HG03060 (cell line): ENCODE measurements around the gene ZNF121.
"Not testable (repeated sequence)": the region's sequence is repeated elsewhere in the genome, so short reads cannot be mapped to it uniquely, and the experiment has no call there.

ENCODE experiments used
- ATAC-seq: cut with Tn5 transposase; IDR thresholded peaks from one replicate; pipeline ENCODE4 v1.9.1; 2021; ENCODE audit warnings: low read depth, moderate number of reproducible peaks; ENCODE audit not compliant: unreplicated experiment

Gene ZNF121

GRCh38 chr19:9539201-9539600, 45.1 kb downstream of the ZNF121 start:
- ATAC-seq: not testable (repeated sequence)

- ATAC-seq: no peak
Observed at GRCh38 chr19:9538183-9539058, 45.9 kb downstream of the ZNF121 start, which contains the start of gene ZNF426. Gene ZNF426, minus strand, starts transcription at chr19:9538645. Its CDS starts 2,413 bp downstream, at chr19:9536232.

- ATAC-seq: no peak
Observed at GRCh38 chr19:9535934-9536333, 48.4 kb downstream of the ZNF121 start.

- no peak for ATAC-seq
Observed at GRCh38 chr19:9531933-9532332, 52.4 kb downstream of the ZNF121 start.

GRCh38 chr19:9528757-9529336, 55.5 kb downstream of the ZNF121 start:
- no peak for ATAC-seq

GRCh38 chr19:9523885-9524474, 60.3 kb downstream of the ZNF121 start:
- ATAC-seq: no peak
